ENCODE data around the gene CDH15.
"Not testable (repeated sequence)": the region's sequence is repeated elsewhere in the genome, so short reads cannot be mapped to it uniquely, and the experiment has no call there.

CDH15 gene

GRCh38 chr16:89233678-89234490, 62.3 kb downstream of the CDH15 start:
- DNase-seq (ENCODE audit: low read depth) = no peak

GRCh38 chr16:89237733-89238132, 66.2 kb downstream of the CDH15 start:
- peak; percentile 50 for DNase-seq (ENCODE audit: low read depth)

- DNase-seq (ENCODE audit: low read depth) = peak; percentile 78
These were observed 69.8 kb downstream of the CDH15 start for GRCh38 chr16:89241187-89242007.

- no peak for DNase-seq (ENCODE audit: low read depth)
These were observed 71.2 kb downstream of the CDH15 start for GRCh38 chr16:89242795-89243200.

GRCh38 chr16:89243664-89244063, 72.1 kb downstream of the CDH15 start:
- no peak for DNase-seq (ENCODE audit: low read depth)

- DNase-seq (ENCODE audit: low read depth) = not testable (repeated sequence)
These were observed 72.7 kb downstream of the CDH15 start for GRCh38 chr16:89244264-89244663.

- no peak for DNase-seq (ENCODE audit: low read depth)
These were observed 73.2 kb downstream of the CDH15 start for GRCh38 chr16:89244754-89245153.
